Right lobe of liver (tissue), 4 donors: ENCODE results near the gene ERC2.
"Not testable (repeated sequence)": the region's sequence is repeated elsewhere in the genome, so short reads cannot be mapped to it uniquely, and the experiment has no call there.

Source experiments
- CTCF ChIP-seq, 4 donors: fragments of 200-600 bp in 3 of 4; fragments of 450-650 bp in 1 of 4; IDR thresholded peaks; one replicate each; pipeline versions ENCODE4 v1.5.1 to v1.8.0; 2016 to 2022; ENCODE audit warnings: antibody characterized with exemption in 4 of 4, mild to moderate bottlenecking in 2 of 4
- POLR2A ChIP-seq: fragments of 450-650 bp; IDR thresholded peaks from one replicate; pipeline ENCODE4 v1.6.1; 2017; ENCODE audit warnings: antibody characterized with exemption, mild to moderate bottlenecking
- donor health status: DM: no; HTN: no; CAD: no.
- donor health status: DM: no; HTN: no; CAD: no.
- donor health status: DM: no; HTN: yes; CAD: no.

GRCh38 chr3:55505102-55505501 is 963.2 kb downstream of the ERC2 start:
- not testable (repeated sequence) for TF ChIP-seq POLR2A
- peak; percentile 33 to 54 (median 40) for TF ChIP-seq CTCF (IDR thresholded peaks at IDR 0.05)
